Mucosa of descending colon (tissue), 3 donors: ENCODE results near the gene SRPK2. TPM values are rescaled to one million over a fixed set of nuclear protein-coding genes. Genes with fewer than 3 reads are reported as not detected.

Experiments used
- ATAC-seq: fragments of 200-7000 bp; cut with Tn5 transposase; one replicate; pipeline ENCODE4 v1.9.1; 2020; ENCODE audit warnings: mild to moderate bottlenecking, moderate library complexity
- DNase-seq, 3 donors: peaks; one replicate each; pipeline ENCODE4 v3.0.0-alpha.2; 2020
- H3K36me3 ChIP-seq: fragments of 200-600 bp; one replicate; pipeline ENCODE4 v1.8.0; 2021; ENCODE audit warnings: low read depth, mild to moderate bottlenecking
- H3K4me1 ChIP-seq: fragments of 200-600 bp; one replicate; pipeline ENCODE4 v1.8.0; 2021; ENCODE audit warnings: low read depth, mild to moderate bottlenecking
- H3K4me3 ChIP-seq: fragments of 200-600 bp; one replicate; pipeline ENCODE4 v1.8.0; 2021; ENCODE audit warnings: mild to moderate bottlenecking
- H3K9me3 ChIP-seq: fragments of 200-600 bp; one replicate; pipeline ENCODE4 v1.8.0; 2021; ENCODE audit warnings: mild to moderate bottlenecking
- intact Hi-C, 2 donors: fragments of 100-400 bp; cut with DNase I in 1 of 2; cut with micrococcal nuclease in 1 of 2; formaldehyde crosslinking; loops; one replicate each; pipeline versions ENCODE4 v1.11.0 to v1.11.1; 2022; cut with DNase I, micrococcal nuclease
- total RNA-seq, 3 donors: library from RNA; stranded (reverse); fragmentation: NEBNext Ultra II Directional in 2 of 3; extraction: Animal tissue kit (Norgen Biotek cat#: 25700) in 2 of 3; gene quantifications; one replicate each; pipeline versions ENCODE4 v1.2.1 to v1.2.4, GENCODE V29; 2021 to 2023
- TF ChIP-seq, protein P1 (sequence below): fragments of 200-600 bp; IDR thresholded peaks from one replicate; pipeline ENCODE4 v1.8.0; 2022; ENCODE audit warnings: antibody characterized with exemption, mild to moderate bottlenecking
- donor health status: DM: no; HTN: no; CAD: no; lungs with moderate emphysema.
- donor health status: DM: no; HTN: no; CAD: no.
- donor health status: DM: no; HTN: yes; CAD: no.

SRPK2 gene
- total RNA-seq, 3 donors from 2014 or later: 25.7 to 59.2 (median 31.6) TPM

DNA sequence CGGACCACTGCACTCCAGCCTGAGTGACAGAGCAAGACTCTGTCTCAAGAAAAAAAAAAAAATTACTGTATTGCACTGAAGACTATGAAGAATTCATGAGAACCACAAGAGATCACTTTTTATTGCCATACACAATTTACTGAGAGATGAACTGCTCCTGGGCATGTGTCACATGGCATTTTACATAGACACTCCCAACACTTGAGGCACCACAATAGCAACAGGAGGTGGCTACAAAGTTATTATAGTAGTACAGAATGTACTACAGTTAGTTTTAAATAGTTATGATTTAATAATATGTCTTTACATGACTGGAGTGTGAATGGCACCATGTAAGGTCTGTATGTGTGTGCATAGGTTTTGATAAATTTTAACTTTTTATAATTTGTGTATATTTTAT, 304.1 kb downstream of the SRPK2 start:
- TF ChIP-seq, protein P1, sequence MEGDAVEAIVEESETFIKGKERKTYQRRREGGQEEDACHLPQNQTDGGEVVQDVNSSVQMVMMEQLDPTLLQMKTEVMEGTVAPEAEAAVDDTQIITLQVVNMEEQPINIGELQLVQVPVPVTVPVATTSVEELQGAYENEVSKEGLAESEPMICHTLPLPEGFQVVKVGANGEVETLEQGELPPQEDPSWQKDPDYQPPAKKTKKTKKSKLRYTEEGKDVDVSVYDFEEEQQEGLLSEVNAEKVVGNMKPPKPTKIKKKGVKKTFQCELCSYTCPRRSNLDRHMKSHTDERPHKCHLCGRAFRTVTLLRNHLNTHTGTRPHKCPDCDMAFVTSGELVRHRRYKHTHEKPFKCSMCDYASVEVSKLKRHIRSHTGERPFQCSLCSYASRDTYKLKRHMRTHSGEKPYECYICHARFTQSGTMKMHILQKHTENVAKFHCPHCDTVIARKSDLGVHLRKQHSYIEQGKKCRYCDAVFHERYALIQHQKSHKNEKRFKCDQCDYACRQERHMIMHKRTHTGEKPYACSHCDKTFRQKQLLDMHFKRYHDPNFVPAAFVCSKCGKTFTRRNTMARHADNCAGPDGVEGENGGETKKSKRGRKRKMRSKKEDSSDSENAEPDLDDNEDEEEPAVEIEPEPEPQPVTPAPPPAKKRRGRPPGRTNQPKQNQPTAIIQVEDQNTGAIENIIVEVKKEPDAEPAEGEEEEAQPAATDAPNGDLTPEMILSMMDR: no peak
- H3K9me3 ChIP-seq: no peaks in the 10 kb centered on the region
- H3K4me1 ChIP-seq: no peaks in the 10 kb centered on the region
- ATAC-seq: peak; percentile 80
- peaks cover 10% of the 10 kb centered on the region for H3K36me3 ChIP-seq
- H3K4me3 ChIP-seq: no peak overlapping the region
- intact Hi-C loops: no loop called here
- DNase-seq: no peak

DNA sequence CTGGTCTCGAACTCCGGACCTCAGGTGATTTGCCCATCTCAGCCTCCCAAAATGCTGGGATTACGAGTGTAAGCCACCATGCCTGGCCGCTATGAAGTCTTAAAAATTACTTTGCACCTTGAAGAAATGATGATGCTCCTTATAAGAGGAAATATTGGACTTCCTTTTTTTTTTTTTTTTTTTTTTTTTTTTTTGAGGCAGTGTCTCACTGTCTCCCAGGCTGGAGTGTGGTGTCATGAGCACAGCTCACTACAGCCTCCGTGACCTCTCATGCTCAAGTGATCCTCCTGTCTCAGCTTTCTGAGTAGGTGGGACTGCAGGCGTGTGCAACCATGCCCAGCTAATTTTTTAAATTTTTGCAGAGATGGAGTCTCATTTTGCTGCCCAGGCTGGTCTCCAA, 309.4 kb downstream of the SRPK2 start:
- DNase-seq (no peak), ATAC-seq (no peak)
- intact Hi-C loops: no loop called here
- TF ChIP-seq, protein P1: no peak
- Histone ChIP-seq H3K4me3 (no peak overlapping the region), H3K4me1 (no peaks in the 10 kb centered on the region), H3K36me3 (peaks cover 10% of the 10 kb centered on the region), H3K9me3 (no peaks in the 10 kb centered on the region)

DNA sequence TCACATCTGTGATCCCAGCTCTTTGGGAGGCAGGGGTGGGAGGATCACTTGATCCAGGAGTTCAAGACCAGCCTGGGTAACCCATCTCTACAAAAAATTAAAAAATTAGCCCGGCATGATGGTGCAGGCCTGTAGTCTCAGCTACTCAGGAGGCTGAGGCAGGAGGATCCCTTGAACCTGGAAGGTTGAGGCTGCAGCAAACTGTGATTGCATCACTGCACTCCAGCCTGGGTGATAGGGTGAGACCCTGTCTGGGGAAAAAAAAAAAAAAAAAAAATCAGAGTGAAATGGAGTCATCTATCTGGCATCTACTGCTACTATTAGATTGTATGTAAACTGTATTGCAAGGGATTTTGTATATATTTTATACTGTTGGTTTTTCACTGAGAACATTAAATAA, 315.6 kb downstream of the SRPK2 start:
- TF ChIP-seq, protein P1: no peak
- Histone ChIP-seq H3K9me3 (no peaks in the 10 kb centered on the region), H3K4me1 (no peaks in the 10 kb centered on the region), H3K36me3 (no peaks in the 10 kb centered on the region), H3K4me3 (no peak overlapping the region)
- intact Hi-C loops: no loop called here
- ATAC-seq (no peak), DNase-seq (no peak)

DNA sequence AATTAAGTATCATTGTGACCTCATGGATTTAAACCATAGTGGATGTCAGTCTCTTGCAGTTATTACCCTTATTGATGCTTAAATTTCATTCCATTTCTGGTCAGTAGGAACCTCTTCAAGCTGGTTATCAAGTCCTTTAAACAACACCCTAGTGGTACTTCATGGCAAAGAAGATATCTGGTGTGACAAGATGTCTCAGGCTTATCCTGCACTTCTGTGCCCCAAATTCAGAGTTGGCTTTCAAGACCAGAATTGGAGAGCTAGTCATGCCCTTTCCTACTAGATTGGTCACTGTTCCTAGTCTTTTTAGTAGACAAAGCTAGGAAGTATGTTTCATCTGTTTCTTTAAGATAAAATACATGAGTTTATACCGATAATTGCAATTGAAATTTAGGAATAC, 319.8 kb downstream of the SRPK2 start:
- intact Hi-C loops: no loop called here

DNA sequence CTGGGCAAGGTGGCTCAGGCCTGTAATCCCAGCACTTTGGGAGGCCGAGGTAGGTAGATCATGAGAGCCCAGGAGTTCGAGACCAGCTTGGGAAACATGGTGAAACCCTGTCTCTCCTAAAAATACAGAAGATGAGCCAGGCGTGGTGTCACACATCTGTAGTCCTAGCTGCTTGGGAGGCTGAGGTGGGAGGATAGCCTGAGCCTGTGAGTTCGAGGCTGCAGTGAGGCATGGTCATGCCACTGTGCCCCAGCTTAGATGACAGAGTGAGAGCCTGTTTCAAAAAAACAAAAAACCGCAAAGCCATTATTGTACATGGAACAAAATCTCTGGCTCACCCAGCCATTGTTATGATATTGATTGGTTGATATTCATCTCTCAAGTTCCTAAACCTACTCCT, 321.0 kb downstream of the SRPK2 start:
- TF ChIP-seq, protein P1: no peak
- DNase-seq: no peak
- Histone ChIP-seq H3K9me3 (no peaks in the 10 kb centered on the region), H3K4me3 (no peak overlapping the region), H3K4me1 (no peaks in the 10 kb centered on the region), H3K36me3 (no peaks in the 10 kb centered on the region)
- ATAC-seq: peak; percentile 20
- intact Hi-C loops: no loop called here

More for the DNA sequence above, 319.8 kb downstream of the SRPK2 start:
- Histone ChIP-seq H3K36me3 (no peaks in the 10 kb centered on the region), H3K9me3 (no peaks in the 10 kb centered on the region), H3K4me1 (no peaks in the 10 kb centered on the region), H3K4me3 (no peak overlapping the region)
- ATAC-seq (no peak), DNase-seq (no peak)
- TF ChIP-seq, protein P1: no peak

Other genes starting within 250 kb of the SRPK2 start
- 1 to 10 TPM; 8.2 to 8.7 (median 8.3) TPM for gene PUS7, start 133.3 kb upstream of the SRPK2 start, total RNA-seq
- 10 to 100 TPM; 12.4 to 15.6 (median 13.6) TPM for gene RINT1, start 143.3 kb upstream of the SRPK2 start, total RNA-seq
- not detected for gene EFCAB10, start 192.6 kb upstream of the SRPK2 start, total RNA-seq